Airway epithelial cell (primary cell): ENCODE measurements around the gene KRTAP10-2. TPM values are rescaled to one million over a fixed set of nuclear protein-coding genes. Genes with fewer than 3 reads are reported as not detected.

Source experiments
- total RNA-seq: library from RNA; depleted of rRNA; stranded (reverse); fragments of >200 nt; gene quantifications from 2 replicates; pipeline ENCODE4 v1.2.3, GENCODE V29; 2015

The KRTAP10-2 gene
- total RNA-seq: not detected in 2 replicates

GRCh38 chr21:44551340-44551961 is at the start of gene KRTAP10-2:
Gene KRTAP10-2 (minus strand): TSS chr21:44551505. CDS start chr21:44551458, 47 bp downstream.

GRCh38 chr21:44600118-44600978 is 49.0 kb upstream of the KRTAP10-2 start, which contains the start of gene KRTAP10-7:
Gene KRTAP10-7 (plus strand): TSS chr21:44600597. CDS start chr21:44600622, 25 bp downstream.

GRCh38 chr21:44592446-44593311 is 41.4 kb upstream of the KRTAP10-2 start, which contains the start of gene KRTAP10-6:
Gene KRTAP10-6 (minus strand): TSS chr21:44592505. CDS start chr21:44592484, 21 bp downstream.

GRCh38 chr21:44580231-44580821 is 29.0 kb upstream of the KRTAP10-2 start, which contains the start of gene KRTAP10-5:
Gene KRTAP10-5 (minus strand): TSS chr21:44580604. CDS start chr21:44580578, 26 bp downstream.

GRCh38 chr21:44573630-44574456 is 22.5 kb upstream of the KRTAP10-2 start, which contains the start of gene KRTAP10-4:
Gene KRTAP10-4 (plus strand): TSS chr21:44573729. CDS start chr21:44573759, 30 bp downstream.

GRCh38 chr21:44558695-44559094 is 7.4 kb upstream of the KRTAP10-2 start, which contains the start of gene KRTAP10-3:
Gene KRTAP10-3 (minus strand): TSS chr21:44558795. CDS start chr21:44558715, 80 bp downstream.

GRCh38 chr21:44539991-44540666 is 11.2 kb downstream of the KRTAP10-2 start, which contains the start of gene KRTAP10-1:
Gene KRTAP10-1 (minus strand): TSS chr21:44540195. CDS start chr21:44540150, 45 bp downstream.

Other genes starting within 250 kb of the KRTAP10-2 start
- gene CFAP410, start 212.1 kb downstream of the KRTAP10-2 start, total RNA-seq: 8.0 and 12.0 TPM in 2 replicates
- gene TRPM2, start 197.9 kb downstream of the KRTAP10-2 start, total RNA-seq: not detected in 2 replicates
- gene LRRC3, start 96.0 kb downstream of the KRTAP10-2 start, total RNA-seq: 0.60 and 1.1 TPM in 2 replicates
- not detected in 2 replicates for gene KRTAP10-1, start 11.3 kb downstream of the KRTAP10-2 start, total RNA-seq
- gene KRTAP10-3, start 7.3 kb upstream of the KRTAP10-2 start, total RNA-seq: not detected in 2 replicates
- gene KRTAP10-4, start 22.2 kb upstream of the KRTAP10-2 start, total RNA-seq: not detected in 2 replicates
- not detected in 2 replicates for gene KRTAP10-5, start 29.1 kb upstream of the KRTAP10-2 start, total RNA-seq
- not detected in 2 replicates for gene KRTAP10-6, start 41.0 kb upstream of the KRTAP10-2 start, total RNA-seq
- not detected in 2 replicates for gene KRTAP10-7, start 49.1 kb upstream of the KRTAP10-2 start, total RNA-seq
- gene KRTAP10-8, start 60.6 kb upstream of the KRTAP10-2 start, total RNA-seq: not detected in 2 replicates
- not detected in 2 replicates for gene KRTAP10-9, start 75.6 kb upstream of the KRTAP10-2 start, total RNA-seq
- not detected in 2 replicates for gene KRTAP10-10, start 85.9 kb upstream of the KRTAP10-2 start, total RNA-seq
- not detected in 2 replicates for gene KRTAP10-11, start 94.9 kb upstream of the KRTAP10-2 start, total RNA-seq
- gene KRTAP12-4, start 103.2 kb upstream of the KRTAP10-2 start, total RNA-seq: not detected in 2 replicates
- not detected in 2 replicates for gene KRTAP12-3, start 106.4 kb upstream of the KRTAP10-2 start, total RNA-seq
- gene KRTAP12-2, start 115.4 kb upstream of the KRTAP10-2 start, total RNA-seq: not detected in 2 replicates
- gene KRTAP12-1, start 130.7 kb upstream of the KRTAP10-2 start, total RNA-seq: not detected in 2 replicates
- gene KRTAP10-12, start 145.7 kb upstream of the KRTAP10-2 start, total RNA-seq: not detected in 2 replicates
- not detected in 2 replicates for gene TSPEAR, start 160.1 kb upstream of the KRTAP10-2 start, total RNA-seq